GM18498 (cell line): ENCODE measurements around the gene TMEM204.

ENCODE experiments used
- ATAC-seq: cut with Tn5 transposase; IDR thresholded peaks from one replicate; pipeline ENCODE4 v1.9.1; 2021; ENCODE audit warnings: mild to moderate bottlenecking, moderate library complexity; ENCODE audit not compliant: unreplicated experiment

Gene TMEM204

DNA sequence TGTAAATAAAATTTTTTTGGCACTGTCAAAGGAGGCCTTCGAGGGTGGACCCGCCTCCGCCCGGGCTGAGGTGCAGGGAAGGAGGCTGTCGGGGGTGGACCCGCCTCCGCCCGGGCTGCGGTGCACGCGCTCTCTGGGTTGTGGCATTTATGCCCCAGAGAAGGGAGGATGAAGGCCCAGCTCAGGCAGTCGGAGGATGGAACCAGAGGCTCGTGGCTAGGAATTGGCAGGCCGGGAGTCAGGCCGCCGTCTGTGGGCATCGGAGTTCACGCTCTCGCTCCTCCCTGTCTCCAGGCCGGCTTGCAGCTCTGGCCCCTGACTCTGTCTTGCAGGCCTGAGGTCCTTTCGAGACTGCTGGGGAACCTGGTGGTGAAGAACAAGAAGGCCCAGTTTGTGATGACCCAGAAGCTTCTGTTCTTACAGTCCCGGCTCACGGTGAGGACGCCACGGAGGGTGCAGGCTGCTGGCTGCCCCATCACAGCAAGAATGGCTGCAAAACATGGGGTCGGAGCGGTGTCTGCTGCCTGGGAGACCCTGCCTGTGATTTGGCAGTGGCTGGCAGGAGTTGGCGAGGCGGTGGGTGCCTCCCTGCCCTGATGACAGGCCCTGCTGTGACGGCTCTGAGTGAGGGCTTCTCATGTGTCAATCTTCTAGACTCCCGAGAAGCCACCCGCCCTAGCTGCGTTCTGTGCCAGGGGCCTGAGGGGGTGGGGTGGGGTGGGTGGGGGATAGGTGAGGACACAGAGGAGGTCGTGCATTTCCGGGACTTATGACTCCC, 34.4 kb upstream of the TMEM204 start:
- no peak for ATAC-seq

GRCh38 chr16:1499756-1500464, 33.6 kb upstream of the TMEM204 start:
- no peak for ATAC-seq

DNA sequence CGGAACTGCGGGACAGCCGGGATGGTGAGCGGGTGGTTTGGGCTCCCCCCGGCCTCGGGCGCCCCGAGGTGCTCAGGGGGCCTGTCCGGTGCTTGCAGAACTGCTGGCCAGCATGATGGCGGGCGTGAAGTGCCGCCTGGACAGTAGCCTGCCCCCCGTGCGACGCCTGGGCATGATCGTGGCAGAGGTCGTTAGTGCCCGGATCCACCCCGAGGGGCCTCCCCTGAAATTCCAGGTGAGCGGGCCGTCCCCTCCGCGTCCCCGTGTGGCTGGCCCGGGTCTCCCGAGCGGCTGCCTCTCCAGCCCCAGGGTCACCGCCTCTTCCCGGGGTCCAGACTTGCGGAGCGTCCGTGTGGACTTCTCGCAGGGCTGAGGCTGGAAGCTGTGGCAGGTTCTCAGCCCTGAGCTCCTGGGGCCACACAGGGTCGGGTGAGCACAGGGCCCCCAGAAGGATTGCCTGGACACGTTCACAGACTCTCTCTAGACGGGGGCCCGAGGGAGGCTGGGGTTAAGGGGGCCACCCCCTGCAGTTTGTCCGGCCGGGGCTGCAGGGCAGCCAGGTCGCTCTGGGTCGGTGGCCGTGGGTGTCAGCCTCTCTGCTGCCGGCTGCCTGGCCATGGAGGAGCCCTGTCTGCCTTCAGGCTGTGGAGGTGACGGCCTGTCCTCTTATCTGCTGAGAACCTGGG, 32.9 kb upstream of the TMEM204 start:
- no peak for ATAC-seq

DNA sequence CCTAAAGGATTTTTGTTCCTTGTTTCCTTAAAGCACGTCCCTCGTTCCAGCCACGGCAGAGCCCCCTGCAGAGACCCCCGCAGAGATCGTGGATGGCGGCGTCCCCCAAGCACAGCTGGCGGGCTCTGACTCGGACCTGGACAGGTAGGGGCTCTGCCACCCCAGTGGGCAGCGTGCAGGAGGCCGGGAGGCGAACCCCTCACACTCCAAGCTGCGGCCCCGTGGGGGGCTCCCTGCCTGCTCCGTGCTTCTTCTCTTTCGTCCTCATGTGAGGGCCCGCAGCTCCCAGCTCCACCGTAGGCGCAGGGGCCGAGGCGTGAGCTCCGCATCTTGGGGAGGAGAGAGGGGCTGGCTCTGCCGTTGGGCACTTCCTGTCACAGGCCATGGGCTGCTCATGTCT, 31.8 kb upstream of the TMEM204 start:
- ATAC-seq, result no peak

DNA sequence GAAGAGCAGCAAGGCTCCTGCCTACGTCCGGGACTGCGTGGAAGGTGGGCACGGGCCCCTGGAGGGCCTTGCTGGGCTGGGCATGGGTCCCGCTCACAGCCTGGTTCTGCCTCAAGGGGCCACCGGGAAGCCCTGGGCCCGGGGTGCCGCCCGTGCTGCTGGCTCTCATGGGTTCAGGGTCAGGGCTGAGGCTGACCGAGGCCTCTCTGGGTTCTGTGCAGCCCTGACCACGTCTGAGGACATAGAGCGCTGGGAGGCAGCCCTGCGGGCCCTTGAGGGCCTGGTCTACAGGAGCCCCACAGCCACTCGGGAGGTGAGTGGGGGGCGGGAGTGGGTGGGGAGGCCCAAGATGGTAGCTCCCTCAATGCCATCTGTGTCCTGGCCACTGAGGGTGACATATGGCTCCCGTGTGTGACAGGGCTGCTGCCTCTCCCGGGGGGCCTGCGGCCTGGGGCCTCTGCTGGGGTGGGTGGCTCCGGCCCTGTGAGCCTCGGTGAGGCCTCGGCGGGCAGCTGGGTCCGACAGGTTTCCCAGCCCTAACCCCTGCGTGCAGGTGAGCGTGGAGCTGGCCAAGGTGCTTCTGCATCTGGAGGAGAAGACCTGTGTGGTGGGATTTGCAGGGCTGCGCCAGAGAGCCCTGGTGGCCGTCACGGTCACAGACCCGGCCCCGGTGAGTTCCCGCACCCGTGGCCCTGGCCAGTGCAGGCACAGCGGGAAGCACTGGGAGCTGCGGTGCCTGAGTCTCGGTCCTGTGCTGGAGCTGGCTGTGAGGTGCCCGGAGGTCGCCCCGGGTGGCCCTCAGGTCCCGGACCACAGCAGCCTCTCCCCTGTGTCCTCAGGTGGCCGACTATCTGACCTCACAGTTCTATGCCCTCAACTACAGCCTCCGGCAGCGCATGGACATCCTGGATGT, 31.1 kb upstream of the TMEM204 start:
- ATAC-seq, result no peak

GRCh38 chr16:1503110-1503955, 30.1 kb upstream of the TMEM204 start:
- no peak for ATAC-seq

DNA sequence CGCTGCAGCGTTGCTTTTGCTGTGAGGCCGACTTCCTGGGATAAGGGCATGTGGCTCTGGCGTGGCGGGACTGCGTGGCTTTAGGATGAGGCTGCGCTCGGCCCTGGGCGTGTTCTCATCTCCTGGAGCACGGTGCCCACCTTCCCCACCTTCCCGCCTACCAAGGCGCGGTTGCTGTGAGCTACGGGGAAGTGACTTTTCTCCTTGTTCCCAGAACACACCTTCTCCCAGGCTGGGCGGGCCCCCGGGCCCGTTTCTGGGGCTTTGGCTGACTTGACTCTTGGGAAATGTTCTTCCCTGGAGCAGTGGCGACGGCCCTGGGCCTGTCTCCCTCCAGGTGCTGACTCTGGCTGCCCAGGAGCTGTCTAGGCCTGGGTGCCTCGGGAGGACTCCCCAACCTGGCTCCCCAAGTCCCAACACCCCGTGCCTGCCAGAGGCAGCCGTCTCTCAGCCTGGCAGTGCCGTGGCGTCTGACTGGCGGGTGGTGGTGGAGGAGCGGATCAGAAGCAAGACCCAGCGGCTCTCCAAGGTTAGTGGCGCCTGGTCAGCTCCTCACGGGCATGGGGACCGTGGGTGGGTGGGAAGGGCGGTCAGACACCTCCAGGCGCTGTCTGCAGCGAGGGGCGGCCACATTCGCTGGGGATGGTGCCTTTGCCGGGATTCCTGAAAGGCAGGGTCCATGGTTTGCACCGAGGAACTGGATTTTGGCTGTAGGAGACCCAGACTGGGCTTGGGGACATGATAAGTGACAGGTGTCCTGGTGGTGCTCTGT, 28.2 kb upstream of the TMEM204 start:
- no peak for ATAC-seq

DNA sequence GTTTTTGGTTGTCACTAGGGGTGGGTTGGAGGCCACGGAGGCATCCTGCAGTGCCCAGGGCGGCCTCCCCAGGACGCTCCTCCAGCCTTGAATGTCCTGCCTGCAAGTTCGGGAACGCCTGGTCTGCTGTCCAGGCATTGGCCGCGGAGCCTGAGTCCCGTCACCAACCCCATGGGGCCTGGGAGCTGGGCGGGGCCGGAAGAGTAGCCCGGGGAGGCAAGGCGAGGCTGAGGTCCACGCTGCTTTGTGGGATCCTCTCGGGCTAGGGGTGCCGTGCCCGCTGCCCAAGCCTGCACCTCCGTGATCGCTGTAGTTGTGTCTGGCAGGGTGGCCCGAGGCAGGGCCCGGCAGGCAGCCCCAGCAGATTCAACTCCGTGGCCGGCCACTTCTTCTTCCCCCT, 27.6 kb upstream of the TMEM204 start:
- no peak for ATAC-seq

DNA sequence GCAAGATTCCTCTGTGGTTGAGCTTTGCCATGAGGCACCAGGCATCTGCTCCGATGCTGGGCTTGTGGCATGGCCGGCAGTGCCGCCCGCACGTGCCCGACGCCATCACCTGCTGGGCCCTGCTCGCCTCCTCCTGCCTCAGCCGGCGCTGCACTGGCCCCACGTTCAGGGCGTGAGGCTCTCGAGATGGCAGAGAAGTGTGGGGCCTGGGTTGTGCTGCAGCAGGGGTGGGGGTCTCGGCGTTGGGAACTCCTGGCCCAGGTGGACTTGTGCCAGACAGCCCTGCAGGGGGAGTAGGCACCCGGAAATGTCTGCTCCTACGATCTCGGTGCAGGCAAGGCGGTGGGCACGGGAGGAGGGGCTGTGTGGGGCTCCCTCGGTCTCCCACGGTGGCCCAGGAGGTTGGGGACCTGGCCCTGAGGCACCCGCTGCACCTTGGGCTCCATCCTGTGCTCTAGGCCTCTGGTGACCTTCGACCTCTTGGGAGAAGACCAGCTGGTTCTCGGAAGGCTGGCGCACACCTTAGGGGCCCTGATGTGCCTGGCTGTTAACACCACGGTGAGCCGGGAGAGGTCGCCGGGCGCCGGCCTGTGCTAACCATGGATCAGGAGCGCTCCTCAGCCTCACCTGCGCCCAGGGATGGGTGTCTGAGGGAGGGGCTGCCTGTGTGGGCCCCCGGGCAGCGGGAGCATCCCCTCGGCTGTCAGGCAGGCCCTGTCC, 26.8 kb upstream of the TMEM204 start:
- ATAC-seq, result no peak

- no peak for ATAC-seq
Measured at GRCh38 chr16:1508494-1509187, 24.8 kb upstream of the TMEM204 start.

DNA sequence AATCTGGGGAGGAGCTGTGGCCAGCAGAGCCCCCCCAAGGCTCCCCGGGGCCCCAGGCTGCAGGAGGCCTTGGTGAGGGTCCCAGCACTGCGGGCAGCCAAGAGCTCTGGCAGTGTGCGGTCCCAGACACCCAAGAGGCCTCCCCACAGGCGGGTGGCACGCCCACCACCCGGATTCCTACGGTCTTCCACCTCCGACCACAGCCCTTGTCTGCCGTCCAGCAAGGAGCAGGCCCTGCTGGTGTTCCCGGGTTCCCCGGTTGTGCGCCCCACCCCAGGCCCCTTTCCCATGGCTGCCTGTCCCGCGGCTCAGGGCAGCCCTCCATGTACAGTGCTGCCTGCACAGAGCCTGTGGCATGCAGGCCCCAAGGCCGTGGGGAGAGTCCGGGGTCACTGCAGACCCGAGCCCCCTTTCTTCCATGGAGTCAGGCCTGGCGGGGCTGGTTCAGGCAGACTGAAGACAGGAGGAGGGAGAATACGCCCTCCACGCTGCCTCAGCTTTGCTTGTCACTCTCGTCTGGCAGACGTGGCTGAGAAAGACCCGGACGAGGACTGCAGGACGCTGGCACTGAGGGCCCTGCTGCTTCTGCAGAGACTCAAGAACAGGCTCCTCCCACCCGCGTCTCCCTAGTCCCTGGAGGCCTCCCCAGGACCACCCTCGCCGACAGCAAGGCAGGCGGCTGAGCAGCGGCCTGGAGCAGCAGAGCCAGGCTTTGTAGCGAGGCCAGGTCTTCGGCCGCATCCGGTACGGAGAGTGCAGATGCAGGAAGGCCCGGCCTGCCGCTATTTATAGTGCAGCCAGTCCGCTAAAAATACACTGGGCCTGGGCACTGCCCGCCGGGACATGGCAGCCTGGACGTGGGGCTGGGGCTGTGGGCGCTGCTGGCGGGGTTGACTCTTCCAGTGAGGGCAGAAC, 23.9 kb upstream of the TMEM204 start:
- no peak for ATAC-seq

GRCh38 chr16:1510272-1510671, 23.2 kb upstream of the TMEM204 start:
- no peak for ATAC-seq

GRCh38 chr16:1510941-1511351, 22.5 kb upstream of the TMEM204 start:
- ATAC-seq, result no peak

DNA sequence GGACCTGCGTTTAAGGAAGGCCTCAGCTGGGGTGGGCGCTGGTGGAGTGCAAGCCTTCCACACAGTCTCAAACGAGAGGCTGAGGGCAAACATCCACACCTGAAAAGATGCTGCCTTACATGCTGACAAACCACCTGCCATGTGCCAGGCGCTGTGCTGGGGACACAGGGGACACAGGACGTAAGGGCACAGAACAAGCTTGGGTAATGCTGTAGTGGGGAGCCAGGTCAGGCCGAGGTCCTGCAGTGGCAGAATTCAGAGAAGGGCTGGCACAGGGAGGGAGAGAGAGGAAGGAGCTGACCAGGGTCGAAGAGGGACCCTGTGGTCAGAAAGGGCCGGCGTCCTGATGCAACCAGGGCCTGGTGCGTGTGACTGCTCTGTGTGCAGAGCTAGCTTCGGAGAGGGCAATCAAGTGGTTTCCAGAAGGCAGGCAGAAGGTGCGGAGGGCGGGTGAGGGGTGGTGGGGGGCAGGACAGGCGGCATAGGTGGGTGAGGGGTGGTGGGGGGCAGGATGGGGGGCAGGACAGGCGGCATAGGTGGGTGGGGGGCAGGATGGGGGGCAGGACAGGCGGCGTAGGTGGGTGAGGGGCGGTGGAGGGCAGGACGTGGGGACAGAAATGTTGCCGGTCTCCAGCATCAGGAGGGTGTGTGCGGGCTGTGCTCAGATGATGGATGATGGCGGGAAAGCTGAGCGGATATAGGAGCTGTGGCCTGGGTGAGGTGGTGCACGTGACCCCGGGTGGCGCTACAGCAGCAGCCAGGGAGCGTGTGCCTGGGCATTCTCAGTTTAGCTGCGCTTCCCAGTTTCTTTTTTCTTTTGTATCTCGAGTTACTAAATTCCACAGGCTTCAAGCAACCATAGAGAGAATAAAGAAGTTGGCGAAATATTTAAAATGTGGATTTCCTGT, 21.6 kb upstream of the TMEM204 start:
- ATAC-seq, result no peak

GRCh38 chr16:1512774-1513173, 20.7 kb upstream of the TMEM204 start:
- no peak for ATAC-seq

GRCh38 chr16:1514507-1514906, 19.0 kb upstream of the TMEM204 start:
- no peak for ATAC-seq
